Right lobe of liver (tissue), 4 donors: ENCODE results near the gene STAC.

Source experiments
- CTCF ChIP-seq, 4 donors: fragments of 200-600 bp in 3 of 4; fragments of 450-650 bp in 1 of 4; IDR thresholded peaks; one replicate each; pipeline versions ENCODE4 v1.5.1 to v1.8.0; 2016 to 2022; ENCODE audit warnings: antibody characterized with exemption in 4 of 4, mild to moderate bottlenecking in 2 of 4
- POLR2A ChIP-seq: fragments of 450-650 bp; IDR thresholded peaks from one replicate; pipeline ENCODE4 v1.6.1; 2017; ENCODE audit warnings: antibody characterized with exemption, mild to moderate bottlenecking
- donor health status: DM: no; HTN: no; CAD: no.
- donor health status: DM: no; HTN: no; CAD: no.
- donor health status: DM: no; HTN: yes; CAD: no.

GRCh38 chr3:36362973-36363372, 17.3 kb upstream of the STAC start:
- TF ChIP-seq CTCF (IDR thresholded peaks at IDR 0.05), result no peak
- TF ChIP-seq POLR2A, result no peak
